ENCODE measurements around the gene TENT5C. TPM values are rescaled to one million over a fixed set of nuclear protein-coding genes. Genes with fewer than 3 reads are reported as not detected.

Gene TENT5C
- total and polyA plus RNA-seq, 2 of the 8 experiments (the other 6 are each of a cell fraction or from before 2014, with no cell fraction given), result 0.38 to 0.99 TPM

DNA sequence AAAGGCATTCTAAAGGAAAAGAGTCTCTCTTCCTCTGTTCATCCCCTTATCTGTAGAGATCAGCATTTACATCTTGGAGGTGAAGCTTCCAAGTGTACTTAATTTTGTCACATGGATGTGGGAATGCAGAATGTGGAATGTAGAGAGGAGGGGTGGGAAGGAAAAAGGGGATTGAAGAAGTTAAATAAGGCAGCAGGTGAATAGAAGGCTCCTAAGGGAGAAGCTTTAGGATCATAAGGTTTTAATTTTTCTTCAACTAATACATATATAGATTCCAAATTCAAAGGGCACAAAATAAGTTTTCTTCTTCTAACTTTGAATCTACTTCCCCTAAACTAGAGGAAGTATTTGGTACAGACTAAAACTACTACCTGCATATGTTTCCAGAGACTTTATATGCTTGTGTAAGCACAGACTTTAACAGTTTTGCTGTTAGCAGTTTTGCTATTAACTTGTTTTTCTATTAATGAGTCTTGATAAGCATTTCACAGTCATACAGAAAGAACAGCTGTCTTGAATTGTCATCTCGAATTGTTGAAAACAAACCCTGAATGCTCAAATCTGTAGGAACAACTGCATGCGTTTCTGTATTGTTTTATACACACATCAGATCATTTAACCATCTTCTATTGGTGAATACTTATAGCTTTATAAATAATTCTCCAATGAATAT lies 12.7 kb downstream of the TENT5C start (continued):
- TF ChIP-seq, protein P1, sequence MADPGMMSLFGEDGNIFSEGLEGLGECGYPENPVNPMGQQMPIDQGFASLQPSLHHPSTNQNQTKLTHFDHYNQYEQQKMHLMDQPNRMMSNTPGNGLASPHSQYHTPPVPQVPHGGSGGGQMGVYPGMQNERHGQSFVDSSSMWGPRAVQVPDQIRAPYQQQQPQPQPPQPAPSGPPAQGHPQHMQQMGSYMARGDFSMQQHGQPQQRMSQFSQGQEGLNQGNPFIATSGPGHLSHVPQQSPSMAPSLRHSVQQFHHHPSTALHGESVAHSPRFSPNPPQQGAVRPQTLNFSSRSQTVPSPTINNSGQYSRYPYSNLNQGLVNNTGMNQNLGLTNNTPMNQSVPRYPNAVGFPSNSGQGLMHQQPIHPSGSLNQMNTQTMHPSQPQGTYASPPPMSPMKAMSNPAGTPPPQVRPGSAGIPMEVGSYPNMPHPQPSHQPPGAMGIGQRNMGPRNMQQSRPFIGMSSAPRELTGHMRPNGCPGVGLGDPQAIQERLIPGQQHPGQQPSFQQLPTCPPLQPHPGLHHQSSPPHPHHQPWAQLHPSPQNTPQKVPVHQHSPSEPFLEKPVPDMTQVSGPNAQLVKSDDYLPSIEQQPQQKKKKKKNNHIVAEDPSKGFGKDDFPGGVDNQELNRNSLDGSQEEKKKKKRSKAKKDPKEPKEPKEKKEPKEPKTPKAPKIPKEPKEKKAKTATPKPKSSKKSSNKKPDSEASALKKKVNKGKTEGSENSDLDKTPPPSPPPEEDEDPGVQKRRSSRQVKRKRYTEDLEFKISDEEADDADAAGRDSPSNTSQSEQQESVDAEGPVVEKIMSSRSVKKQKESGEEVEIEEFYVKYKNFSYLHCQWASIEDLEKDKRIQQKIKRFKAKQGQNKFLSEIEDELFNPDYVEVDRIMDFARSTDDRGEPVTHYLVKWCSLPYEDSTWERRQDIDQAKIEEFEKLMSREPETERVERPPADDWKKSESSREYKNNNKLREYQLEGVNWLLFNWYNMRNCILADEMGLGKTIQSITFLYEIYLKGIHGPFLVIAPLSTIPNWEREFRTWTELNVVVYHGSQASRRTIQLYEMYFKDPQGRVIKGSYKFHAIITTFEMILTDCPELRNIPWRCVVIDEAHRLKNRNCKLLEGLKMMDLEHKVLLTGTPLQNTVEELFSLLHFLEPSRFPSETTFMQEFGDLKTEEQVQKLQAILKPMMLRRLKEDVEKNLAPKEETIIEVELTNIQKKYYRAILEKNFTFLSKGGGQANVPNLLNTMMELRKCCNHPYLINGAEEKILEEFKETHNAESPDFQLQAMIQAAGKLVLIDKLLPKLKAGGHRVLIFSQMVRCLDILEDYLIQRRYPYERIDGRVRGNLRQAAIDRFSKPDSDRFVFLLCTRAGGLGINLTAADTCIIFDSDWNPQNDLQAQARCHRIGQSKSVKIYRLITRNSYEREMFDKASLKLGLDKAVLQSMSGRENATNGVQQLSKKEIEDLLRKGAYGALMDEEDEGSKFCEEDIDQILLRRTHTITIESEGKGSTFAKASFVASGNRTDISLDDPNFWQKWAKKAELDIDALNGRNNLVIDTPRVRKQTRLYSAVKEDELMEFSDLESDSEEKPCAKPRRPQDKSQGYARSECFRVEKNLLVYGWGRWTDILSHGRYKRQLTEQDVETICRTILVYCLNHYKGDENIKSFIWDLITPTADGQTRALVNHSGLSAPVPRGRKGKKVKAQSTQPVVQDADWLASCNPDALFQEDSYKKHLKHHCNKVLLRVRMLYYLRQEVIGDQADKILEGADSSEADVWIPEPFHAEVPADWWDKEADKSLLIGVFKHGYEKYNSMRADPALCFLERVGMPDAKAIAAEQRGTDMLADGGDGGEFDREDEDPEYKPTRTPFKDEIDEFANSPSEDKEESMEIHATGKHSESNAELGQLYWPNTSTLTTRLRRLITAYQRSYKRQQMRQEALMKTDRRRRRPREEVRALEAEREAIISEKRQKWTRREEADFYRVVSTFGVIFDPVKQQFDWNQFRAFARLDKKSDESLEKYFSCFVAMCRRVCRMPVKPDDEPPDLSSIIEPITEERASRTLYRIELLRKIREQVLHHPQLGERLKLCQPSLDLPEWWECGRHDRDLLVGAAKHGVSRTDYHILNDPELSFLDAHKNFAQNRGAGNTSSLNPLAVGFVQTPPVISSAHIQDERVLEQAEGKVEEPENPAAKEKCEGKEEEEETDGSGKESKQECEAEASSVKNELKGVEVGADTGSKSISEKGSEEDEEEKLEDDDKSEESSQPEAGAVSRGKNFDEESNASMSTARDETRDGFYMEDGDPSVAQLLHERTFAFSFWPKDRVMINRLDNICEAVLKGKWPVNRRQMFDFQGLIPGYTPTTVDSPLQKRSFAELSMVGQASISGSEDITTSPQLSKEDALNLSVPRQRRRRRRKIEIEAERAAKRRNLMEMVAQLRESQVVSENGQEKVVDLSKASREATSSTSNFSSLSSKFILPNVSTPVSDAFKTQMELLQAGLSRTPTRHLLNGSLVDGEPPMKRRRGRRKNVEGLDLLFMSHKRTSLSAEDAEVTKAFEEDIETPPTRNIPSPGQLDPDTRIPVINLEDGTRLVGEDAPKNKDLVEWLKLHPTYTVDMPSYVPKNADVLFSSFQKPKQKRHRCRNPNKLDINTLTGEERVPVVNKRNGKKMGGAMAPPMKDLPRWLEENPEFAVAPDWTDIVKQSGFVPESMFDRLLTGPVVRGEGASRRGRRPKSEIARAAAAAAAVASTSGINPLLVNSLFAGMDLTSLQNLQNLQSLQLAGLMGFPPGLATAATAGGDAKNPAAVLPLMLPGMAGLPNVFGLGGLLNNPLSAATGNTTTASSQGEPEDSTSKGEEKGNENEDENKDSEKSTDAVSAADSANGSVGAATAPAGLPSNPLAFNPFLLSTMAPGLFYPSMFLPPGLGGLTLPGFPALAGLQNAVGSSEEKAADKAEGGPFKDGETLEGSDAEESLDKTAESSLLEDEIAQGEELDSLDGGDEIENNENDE (IDR thresholded peaks at IDR 0.05; ENCODE audit: insufficient replicate concordance, low read length), result no peak
